Hematopoietic multipotent progenitor cell (in vitro differentiated cells): ENCODE results near the gene ZNF26. TPM values are rescaled to one million over a fixed set of nuclear protein-coding genes. Genes with fewer than 3 reads are reported as not detected.

Source experiments
- DNase-seq, 3 donors: peaks; one replicate each; pipeline ENCODE4 v3.0.0-alpha.2; 2011 to 2015; ENCODE audit warnings: low read depth in 2 of 3, low spot score in 2 of 3
- small RNA-seq: library from RNA; depleted of rRNA; stranded (forward); fragments of <200 nt; gene quantifications from one replicate; pipeline ENCODE3, GENCODE V24; 2012
- total RNA-seq: library from RNA; depleted of rRNA; stranded (reverse); fragments of >200 nt; gene quantifications from one replicate; pipeline ENCODE4 v1.2.3, GENCODE V29; 2012

Gene ZNF26
- total RNA-seq, 1 donor: 59.0 TPM

- DNase-seq: peak in 1 of 3 donors; percentile 34
Measured at GRCh38 chr12:133058203-133059113, 72.3 kb downstream of the ZNF26 start.

GRCh38 chr12:133061954-133062353, 75.8 kb downstream of the ZNF26 start:
- no peak for DNase-seq

GRCh38 chr12:133063556-133063955, 77.4 kb downstream of the ZNF26 start:
- DNase-seq: no peak

DNA sequence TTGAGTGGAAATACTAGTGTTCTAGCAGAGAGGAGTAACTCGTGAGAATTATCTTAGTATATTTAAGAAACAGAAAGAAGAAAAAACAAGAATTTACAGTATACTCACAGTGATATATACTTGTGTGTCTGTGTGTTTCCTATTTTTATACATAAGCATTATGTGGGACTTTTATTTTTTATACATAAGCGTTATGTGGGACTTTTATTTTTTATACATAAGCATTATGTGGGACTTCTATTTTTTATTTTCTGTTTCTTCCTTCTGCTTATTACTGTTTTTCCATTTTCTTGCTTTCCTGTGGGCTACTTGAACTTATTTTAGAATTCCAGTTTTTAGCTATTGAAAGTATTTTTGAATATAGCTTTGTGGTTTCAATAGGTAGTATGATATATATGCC, 87.7 kb downstream of the ZNF26 start:
- no peak for DNase-seq

Small RNA genes lying within 50 kb of the gene (small RNA-seq; reads per million reads assigned to genes)
- gene RNU4ATAC12P: not detected

Other genes starting within 250 kb of the ZNF26 start
- 97.8 TPM for gene ANKLE2, start 224.5 kb upstream of the ZNF26 start, total RNA-seq
- 50.4 TPM for gene GOLGA3, start 157.5 kb upstream of the ZNF26 start, total RNA-seq
- gene CHFR, start 98.8 kb upstream of the ZNF26 start, total RNA-seq: 29.9 TPM
- 4.3 TPM for gene ZNF605, start 30.1 kb upstream of the ZNF26 start, total RNA-seq
- gene ZNF84, start 51.1 kb downstream of the ZNF26 start, total RNA-seq: 18.0 TPM
- 19.7 TPM for gene ZNF140, start 94.6 kb downstream of the ZNF26 start, total RNA-seq
- gene ZNF891, start 143.9 kb downstream of the ZNF26 start, total RNA-seq: 1.3 TPM
- gene ZNF10, start 144.3 kb downstream of the ZNF26 start, total RNA-seq: 21.5 TPM
- gene ZNF268, start 195.1 kb downstream of the ZNF26 start, total RNA-seq: 18.0 TPM
- gene ANHX, start 249.5 kb downstream of the ZNF26 start, total RNA-seq: not detected